HG03565 (cell line): Measurements from ENCODE around the gene BARX1.
"Not testable (repeated sequence)": the region's sequence is repeated elsewhere in the genome, so short reads cannot be mapped to it uniquely, and the experiment has no call there.

Experiments used
- ATAC-seq: cut with Tn5 transposase; IDR thresholded peaks from one replicate; pipeline ENCODE4 v1.9.1; 2021; ENCODE audit warnings: mild to moderate bottlenecking, moderate library complexity; ENCODE audit not compliant: unreplicated experiment

BARX1 gene

GRCh38 chr9:93967020-93967803, 12.1 kb upstream of the BARX1 start:
- no peak for ATAC-seq

GRCh38 chr9:93965830-93966577, 10.8 kb upstream of the BARX1 start:
- no peak for ATAC-seq

GRCh38 chr9:93964685-93965084, 9.5 kb upstream of the BARX1 start:
- no peak for ATAC-seq

- no peak for ATAC-seq
These were observed 8.8 kb upstream of the BARX1 start for GRCh38 chr9:93963969-93964368.

- ATAC-seq = not testable (repeated sequence)
These were observed 8.3 kb upstream of the BARX1 start for GRCh38 chr9:93963489-93963888.

GRCh38 chr9:93962561-93963440, 7.6 kb upstream of the BARX1 start:
- no peak for ATAC-seq

- no peak for ATAC-seq
These were observed 6.9 kb upstream of the BARX1 start for GRCh38 chr9:93962017-93962416.

- no peak for ATAC-seq
These were observed 6.1 kb upstream of the BARX1 start for GRCh38 chr9:93960971-93961841.

- no peak for ATAC-seq
These were observed 5.2 kb upstream of the BARX1 start for GRCh38 chr9:93960221-93960970.

GRCh38 chr9:93959739-93960154, 4.6 kb upstream of the BARX1 start:
- no peak for ATAC-seq

- no peak for ATAC-seq
These were observed 3.9 kb upstream of the BARX1 start for GRCh38 chr9:93958819-93959682.

GRCh38 chr9:93958121-93958818, 3.1 kb upstream of the BARX1 start:
- no peak for ATAC-seq

GRCh38 chr9:93955981-93956784, 1.0 kb upstream of the BARX1 start:
- ATAC-seq = no peak

GRCh38 chr9:93954434-93955061, 607 bp downstream of the BARX1 start:
- no peak for ATAC-seq

- ATAC-seq = no peak
These were observed 1.4 kb downstream of the BARX1 start for GRCh38 chr9:93953496-93954433.
